HG02852 (cell line): ENCODE results near the gene JMJD4.
A peak's percentile ranks its signal among the peaks of the same experiment; 100 is the strongest.

ENCODE experiments used
- ATAC-seq: cut with Tn5 transposase; IDR thresholded peaks from one replicate; pipeline ENCODE4 v1.9.1; 2021; ENCODE audit warnings: mild to moderate bottlenecking, moderate library complexity; ENCODE audit not compliant: unreplicated experiment

JMJD4 gene

DNA sequence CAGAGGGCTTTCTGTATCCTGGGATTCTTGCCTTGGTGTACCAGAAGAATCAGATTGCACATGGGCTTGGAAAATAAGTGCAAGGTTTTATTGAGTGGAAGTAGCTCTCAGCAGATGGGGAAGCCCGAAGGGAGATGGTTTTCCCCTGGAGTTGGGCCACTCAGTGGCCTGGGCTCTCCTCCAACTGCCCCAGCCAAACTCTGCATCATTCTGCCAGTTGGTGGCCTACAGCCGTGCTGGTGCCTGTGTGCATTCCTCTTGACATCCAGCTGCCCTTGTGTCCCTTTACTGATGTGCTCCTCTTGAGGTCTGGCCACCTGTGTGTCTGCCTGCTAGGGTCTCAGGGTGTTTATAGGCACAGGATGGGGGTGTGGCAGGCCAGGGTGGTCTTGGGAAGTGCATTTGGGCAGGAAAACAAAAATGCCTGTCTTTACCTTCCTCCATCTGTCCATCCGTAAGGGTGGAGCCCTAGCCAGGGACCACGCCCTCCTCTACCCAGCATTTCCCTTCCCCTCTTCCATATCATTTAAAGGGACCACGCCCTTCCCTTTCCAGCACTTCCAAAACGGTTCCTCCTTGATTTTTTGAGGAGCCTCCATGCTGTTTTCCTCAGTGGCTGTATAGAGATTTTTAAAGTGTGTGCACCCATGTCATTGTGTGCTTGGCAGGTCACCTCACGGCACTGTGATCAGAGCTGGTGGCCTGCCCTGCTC, 19.1 kb upstream of the JMJD4 start:
- no peak for ATAC-seq

DNA sequence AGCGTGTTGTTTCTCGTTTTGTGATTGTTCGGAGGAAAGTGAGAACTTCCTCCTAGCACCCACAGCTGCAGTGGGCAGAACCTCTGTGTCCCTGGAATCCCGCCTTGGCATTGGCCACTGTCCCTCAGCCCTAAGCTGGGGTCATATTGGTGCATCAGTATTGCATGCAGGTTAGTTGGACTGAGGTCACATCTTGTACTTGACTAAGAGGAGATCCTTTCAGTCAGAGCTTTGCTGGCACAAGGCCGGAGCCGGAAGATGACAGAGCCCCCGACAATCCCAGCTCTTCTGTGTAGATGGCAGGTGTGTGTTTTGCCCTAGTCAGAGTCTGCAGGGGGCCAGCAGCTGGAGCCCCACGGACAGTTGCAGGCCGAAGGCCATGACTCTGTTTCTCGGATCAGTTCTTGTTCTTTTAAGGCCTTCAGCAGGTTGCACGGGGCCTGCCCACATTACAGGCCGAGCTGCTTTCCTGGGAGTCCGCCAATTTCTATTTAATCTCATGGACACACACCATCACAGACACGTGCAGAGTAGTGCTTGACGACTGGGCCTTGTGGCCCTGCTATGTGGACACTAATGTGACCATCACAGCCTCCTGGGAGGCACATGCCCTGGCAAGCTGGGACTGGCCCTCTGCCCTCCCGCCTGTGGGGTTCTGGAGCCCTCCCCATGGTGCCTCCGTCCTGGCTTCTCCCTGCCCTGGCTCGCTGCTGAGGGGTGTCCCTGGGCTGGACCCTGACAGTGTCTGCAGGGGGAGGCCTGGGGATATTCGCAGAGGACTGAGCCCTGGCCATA, 15.0 kb upstream of the JMJD4 start:
- no peak for ATAC-seq

DNA sequence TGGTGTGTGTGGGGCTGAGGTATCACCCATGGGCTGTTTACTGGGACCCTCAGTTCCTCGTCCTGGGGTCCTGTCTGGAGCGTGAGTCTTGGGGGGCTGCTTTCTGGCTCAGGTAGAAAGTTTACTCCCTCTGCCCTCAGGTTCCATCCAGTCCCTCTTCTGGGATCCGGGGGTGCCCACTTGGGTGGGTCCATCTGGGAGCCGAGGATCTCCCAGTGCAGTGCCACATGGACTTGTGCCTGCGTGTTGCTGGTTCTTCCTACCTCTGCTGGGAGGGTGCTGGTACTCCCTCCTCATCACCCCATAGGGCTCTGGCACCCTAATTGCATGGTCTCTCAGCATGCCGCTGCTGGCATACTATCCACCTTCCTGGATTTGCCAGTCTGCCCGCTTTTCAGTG, 14.1 kb upstream of the JMJD4 start:
- no peak for ATAC-seq

DNA sequence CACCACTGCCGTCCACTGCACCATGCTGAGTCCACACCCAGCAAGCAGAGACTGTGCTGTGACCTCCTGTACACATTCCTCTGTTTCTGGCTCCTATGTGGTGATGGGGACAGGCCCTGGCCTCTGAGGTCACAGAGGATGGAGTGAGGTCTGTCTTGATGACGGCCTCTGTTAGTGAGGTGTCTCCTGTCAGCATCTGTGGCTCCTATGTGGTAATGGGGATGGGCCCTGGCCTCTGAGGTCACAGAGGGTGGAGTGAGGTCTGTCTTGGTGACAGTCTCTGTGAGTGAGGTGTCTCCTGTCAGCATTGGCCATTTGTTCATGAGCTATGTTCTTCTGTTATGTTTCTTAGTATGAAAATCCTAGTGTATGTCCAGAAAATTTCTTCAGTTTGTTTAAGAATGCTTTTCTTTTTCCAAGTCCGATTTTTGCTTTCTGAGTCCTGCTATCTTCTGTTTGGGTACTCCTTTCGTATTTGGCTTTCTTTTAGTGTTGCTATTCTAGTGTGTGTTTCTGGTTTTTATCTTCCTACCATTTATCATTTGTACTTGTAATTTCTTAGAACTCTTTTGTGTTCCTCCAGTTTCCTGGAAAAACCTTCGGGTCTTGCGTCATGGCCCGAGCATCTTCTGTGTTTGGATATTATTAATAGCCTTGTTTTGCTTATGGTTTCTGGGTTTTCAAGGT, 13.5 kb upstream of the JMJD4 start:
- ATAC-seq, result no peak

DNA sequence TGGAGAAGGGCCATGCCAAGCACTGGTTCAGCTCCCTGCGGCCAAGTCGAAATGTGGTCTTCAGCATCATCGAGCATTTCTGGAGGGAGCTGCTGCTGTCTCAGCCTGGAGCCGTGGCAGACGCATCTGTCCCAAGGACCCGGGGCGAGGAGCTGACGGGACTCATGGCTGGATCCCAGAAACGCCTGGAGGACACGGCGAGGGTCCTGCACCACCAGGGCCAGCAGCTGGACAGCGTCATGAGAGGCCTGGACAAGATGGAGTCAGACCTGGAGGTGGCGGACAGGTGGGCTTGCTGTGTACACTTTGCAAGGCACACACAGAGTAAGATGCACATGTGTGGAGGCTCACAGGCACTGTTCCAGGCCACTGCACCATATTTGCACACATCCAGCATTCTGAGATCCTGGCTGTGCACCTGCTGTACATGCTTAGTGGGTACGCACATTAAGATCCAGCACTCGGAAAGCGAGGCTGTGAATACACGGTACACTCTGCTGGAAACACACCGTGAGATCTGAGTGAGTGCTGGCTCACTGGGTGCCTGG, 12.9 kb upstream of the JMJD4 start:
- no peak for ATAC-seq

DNA sequence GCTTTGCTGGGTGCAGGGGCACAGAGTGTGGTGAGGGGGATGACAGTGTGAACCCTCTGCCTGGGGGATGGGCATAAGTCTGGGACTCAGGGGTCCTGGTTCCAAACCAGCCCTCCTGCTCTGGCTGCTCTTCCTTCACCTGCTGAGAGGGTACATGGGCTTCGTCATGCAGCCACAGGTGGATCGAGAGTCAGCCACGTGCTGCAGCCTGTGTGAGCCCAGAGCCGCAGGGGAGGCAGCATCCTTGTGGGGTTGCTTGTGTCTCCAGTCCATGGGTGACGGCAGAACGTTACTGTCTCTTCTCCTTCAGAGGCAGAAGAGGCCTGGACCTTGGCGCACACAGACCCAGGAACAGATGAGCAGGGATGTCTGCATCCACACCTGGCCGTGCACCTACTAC, 12.3 kb upstream of the JMJD4 start:
- no peak for ATAC-seq

DNA sequence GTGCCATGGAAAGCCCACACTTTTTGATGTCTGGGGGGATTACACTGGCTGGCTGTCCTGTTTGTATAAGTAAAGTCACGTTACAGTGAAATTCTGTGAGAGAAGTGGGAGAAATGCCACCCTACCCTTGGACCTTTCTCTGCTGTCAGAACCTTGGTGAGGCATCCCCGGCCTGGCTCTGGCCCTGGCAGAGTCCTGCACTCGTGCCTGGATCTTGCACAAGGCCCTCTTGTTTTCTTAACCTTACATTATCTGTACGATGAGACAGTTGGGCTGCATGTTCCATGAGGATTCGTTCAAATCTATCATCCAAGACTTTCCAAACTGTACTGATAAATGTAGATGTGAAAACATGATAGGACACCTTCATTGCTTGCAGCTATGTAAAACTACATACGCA, 11.6 kb upstream of the JMJD4 start:
- ATAC-seq, result no peak

DNA sequence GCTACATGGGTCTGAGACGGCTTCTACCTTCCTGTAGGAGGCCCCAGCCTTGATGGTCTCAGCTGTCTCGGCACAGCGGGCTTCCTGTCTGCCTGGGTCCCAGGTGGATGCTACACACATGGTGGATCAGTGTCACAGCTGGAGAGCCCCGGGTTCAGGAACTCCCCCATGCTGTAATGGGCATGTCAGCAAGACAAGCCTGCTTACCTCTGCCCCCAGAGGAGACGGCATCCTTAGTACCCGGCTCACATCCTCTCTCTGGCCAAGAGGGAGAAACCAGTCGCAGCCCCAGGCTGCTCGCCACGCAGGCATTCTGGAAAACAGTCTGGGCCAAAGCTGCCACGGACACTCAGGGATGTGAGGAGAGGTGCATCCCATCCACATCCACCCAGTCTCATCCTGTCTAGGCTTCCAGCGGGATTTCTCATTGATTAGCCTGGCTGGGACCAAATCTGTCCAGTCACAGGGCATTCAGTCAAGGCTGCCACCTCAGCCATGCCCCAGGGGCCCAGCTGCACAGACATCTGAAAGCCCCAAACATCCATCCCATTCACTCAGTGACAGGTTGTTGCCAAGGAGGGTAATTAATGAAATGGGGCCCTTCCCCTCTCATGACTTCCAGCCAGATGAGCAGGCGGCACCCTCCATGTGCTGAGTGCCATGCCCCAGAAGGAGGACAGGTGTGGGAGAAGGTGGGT, 10.6 kb upstream of the JMJD4 start:
- ATAC-seq, result no peak

DNA sequence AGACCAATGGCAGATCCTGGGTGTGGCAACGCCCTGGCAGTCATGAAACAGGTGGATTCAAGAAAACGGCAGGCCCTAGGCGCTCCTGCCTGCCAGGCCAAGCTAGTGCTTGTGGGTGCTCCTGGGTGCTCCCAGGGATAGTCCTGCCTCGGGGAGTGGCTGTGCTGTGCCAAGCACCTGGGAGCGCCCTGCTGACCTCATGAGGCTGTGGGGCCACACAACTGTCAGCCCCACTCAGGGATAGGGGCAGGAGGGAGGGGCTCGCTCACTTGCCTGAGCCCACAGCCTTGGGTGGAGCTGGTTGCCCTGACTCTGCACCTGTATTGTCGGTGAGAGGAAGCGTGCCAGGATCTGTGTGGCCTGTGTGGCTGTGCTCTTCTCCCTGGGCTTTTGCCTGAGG, 9.6 kb upstream of the JMJD4 start:
- no peak for ATAC-seq

DNA sequence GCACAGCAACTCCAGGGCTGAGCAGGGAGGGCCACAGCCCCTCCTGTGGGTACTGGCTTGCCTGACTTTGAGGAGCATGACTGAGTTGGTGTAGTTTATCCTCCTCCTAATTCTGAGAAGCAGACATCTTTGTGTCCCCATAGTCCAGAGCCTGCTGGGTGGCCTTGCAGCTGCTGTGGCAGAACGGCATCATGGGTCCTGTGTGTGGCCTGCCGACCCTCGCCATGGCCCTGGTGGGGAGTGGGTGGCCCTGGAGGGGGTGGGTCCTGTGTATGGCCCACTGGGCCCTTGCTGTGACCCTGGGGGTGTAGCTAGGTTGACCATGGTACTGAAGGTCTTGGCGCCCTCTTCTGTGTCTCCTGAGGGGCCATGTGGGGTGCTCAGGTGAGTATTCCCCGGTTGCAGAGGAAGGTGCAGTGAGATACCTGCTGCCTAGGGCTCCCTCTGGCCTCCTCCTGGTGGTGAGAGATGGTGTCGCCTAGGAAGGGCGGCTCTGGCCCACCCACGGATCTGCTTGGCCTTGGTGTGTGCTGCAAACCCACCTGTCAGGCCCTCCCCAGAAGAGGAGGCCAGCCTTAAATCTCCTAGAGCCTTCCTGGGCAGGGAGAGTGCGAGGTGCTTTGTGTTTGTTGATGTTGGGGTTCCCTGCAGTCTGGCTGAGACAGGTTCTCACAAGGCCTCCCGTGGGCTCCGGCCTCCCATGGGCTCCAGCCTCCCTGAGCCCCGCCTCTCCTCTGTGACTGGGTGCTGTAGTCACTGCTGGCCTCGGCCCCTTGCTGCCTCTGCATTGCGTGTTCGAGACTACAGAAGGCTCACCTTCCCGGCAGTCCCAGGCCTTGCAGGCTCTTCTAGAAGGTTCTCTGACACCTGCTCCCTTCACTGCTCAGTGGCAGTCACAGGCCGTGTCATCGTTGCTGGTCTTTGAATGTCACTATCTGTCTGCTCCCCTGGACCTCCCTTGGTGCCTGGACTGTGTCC, 7.9 kb upstream of the JMJD4 start:
- no peak for ATAC-seq

DNA sequence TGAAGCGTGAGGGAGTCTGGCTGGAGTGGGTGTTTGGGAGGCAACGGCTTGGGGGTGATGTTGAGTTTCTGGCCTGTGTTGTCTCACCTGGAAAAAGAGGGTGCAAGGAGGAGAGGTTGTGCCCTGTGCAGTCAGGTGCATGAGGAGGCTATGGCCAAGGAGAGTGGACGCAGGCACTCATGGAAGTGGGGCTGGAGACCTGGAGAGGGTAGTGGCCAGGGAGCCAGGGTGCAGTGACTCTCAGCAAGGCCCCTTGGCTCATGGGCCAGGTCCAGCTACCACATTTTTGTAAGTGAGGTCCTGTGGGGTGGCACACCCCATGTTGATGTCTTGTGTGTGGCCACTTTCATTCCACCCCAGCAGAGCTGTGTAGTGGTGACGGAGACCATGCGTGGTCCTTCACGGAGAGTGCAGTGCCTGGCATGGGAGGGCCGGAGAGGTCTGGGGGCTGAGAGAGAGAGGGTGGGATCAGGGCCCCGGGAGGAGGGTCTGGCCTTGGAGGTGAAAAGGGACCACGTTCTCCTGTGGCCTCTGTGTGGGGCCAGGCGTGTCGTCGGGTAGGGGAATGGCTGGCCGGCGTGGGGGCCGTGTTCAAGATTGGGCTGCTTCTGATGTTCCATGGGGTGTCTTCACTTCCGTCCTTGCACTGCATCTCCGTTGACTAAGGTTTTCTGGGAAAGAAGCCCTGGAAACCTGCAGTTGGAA, 6.2 kb upstream of the JMJD4 start:
- no peak for ATAC-seq

DNA sequence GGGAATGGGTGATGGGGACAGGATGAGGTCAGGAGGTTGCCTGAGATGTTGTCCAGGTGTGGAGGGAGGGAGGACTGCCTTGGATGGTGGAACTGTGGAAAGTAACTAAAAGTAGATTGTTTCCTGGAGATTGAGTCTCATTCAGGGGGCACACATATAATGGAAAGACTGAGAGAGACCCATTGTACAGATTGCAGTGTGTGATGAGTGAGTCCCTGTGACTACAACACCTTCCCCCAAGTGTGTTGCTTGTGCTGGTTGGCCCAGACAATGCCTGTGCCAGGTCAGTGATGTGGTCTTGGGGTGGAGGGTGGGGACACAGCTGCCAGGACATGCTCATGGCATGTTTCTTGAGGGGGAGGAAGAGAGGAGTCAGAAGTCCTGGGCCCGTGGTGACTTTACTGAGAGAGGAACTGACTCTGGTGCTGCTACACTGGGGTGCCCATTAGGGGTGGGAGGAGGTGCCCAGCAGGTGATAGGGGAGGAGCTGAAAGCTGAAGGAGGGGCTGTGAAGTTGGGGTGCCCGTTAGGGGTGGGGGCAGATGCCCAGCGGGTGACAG, 5.4 kb upstream of the JMJD4 start:
- no peak for ATAC-seq

DNA sequence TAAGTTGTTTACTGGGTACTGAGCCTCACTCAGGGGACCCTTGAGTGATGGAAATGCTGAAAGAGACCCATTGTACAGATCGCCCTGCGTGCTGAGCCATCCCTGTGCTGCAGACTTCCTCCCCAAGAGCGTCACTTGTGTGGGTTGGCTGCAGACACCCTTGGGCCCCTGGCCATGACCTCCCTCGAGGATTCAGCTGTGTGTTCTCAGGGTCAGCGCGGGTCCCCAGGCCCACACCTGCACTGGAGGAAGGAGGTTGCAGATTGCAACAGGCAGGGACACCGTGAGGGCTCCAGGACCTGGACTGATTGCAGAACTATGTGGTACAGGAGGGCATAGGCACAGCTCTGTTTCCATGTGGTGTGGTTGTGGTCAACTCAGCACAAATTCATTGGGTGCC, 4.5 kb upstream of the JMJD4 start:
- no peak for ATAC-seq

DNA sequence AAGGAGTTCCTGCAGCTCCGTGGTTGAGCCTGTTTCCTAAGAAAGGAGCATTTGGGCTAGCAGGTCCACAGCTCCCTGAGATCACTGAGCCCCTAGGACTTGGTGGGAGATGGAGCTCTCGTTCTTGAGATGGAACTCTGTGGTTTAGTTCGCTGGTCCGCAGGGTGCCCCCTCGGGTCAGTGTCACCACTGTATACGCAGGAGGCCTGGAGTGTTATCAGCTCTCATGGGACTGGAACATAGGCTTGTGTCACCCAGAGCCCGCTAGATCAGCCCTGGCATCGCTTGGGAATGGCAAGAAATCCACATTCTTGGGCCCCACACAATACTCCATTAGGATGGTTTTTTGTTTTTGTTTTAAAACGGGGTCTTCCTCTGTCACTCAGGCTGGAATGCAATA, 3.7 kb upstream of the JMJD4 start:
- no peak for ATAC-seq

DNA sequence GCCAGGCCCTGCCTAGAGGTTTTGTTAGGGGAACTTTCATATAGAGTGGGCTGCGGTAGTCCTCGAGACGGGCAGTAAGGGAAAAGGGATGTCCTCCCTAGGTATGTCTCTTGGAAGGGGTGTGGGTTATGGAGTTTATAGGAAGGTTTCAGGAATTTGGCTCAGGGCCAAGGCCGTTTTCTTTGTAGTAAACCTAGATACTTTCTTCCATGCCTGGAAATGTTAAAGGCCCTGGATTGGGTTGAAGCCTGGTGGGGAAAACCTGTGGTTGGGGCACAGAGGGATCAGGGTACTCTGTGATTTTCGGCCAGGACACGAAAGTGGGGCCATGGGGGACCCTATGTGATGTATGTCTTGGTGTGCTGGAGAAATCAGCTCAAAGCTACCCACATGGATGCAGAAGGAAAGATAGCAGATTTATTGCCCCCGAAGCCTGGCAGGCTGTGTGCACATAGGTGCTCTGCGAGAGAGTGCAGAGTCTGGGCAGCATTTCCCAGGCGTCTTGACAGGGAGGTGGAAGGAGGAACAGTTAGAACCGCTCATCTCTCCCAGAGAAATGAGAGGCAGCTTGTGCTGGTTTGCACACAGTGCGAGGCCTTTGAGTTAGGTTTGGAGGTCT, 1.8 kb upstream of the JMJD4 start:
- no peak for ATAC-seq

DNA sequence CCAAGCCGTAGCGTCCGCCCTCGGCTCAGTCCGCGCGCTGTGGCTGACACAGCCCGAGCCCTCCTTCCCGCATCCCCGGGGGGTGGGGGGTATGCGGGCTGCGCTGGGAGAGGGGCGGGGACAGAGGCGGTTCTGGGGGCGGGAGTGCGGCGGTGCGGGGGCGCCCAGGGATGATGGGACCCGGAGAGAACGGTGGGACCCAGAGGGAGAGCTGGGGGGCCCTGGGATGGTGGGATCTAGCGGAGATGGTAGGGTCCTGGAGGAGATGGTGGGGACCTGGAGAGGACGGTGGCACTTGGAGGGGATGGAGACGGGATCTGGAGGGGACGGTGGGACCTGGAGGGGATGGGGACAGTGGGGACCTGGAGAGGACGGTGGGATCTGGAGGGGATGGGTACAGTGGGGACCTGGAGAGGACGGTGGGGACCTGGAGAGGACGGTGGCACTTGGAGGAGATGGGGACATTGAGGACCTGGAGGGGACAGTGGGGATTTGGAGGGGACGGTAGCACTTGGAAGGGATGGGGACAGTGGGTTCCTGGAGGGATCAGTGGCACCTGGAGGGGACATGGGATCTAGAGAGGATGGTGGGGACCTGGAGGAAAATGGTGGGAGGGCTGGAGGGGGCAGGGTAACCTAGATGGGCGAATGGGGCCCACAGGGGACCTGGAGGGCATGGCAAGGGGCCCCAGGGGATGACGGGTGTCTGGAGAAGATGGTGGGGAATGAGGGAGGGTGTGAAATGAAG, 610 bp upstream of the JMJD4 start:
- ATAC-seq, result peak; percentile 45

DNA sequence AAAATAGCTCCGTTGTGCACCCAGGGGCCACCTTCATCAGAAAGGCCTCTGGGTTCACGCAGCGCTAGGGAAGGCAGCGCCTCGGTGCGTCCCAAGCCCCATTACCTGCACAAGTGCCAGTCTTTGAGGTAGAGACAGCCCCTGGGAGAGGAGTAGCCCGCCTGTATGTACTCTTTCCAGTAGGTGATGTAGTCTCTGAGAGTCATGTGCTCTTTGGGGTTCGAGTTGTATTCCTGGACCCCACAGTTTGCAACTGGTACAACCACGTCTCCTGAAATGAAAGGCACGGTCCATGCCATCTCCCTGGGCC, 601 bp downstream of the JMJD4 start:
- ATAC-seq, result no peak
